Sciatic nerve (tissue), 2 donors: ENCODE measurements around the gene CNTN5. TPM values are rescaled to one million over a fixed set of nuclear protein-coding genes. Genes with fewer than 3 reads are reported as not detected.

ENCODE experiments used
- ATAC-seq: fragments of 200-7000 bp; cut with Tn5 transposase; one replicate; pipeline ENCODE4 v1.9.1; 2020; ENCODE audit warnings: mild to moderate bottlenecking, moderate library complexity
- DNase-seq: peaks from one replicate; pipeline ENCODE4 v3.0.0-alpha.2; 2020; ENCODE audit warnings: low spot score
- intact Hi-C: fragments of 100-400 bp; cut with DNase I; formaldehyde crosslinking; loops from one replicate; pipeline ENCODE4 v1.14.2; 2022
- total RNA-seq: library from RNA; stranded (reverse); fragmentation: NEBNext Ultra II Directional; extraction: Animal tissue kit (Norgen Biotek cat#: 25700); gene quantifications from one replicate; pipeline ENCODE4 v1.2.1, GENCODE V29; 2021
- donor health status: DM: no; HTN: no; CAD: no.
- donor health status: DM: no; HTN: no; CAD: no.

Gene CNTN5
- total RNA-seq, 1 donor from 2014 or later, result not detected

DNA sequence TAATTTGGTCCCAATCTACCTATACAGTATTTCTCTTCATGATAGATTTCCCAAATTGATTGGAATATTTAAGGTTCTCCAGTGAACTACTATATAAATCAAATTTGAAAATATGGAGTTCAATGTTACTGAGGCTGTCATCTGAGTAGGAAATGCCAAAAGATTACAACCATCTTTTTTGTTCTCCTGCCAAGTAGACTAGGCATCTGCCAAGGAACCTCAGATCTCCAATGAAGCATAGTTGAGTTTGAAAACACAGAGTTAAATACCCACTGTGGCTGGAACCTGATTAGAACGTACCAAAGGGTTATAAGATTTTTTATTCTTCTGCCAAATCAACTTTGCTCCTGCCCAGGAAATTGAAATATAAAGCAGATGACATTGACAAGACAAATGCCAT lies 330.9 kb downstream of the CNTN5 start:
- intact Hi-C loops, result no loop called here
- ATAC-seq, result no peak

DNA sequence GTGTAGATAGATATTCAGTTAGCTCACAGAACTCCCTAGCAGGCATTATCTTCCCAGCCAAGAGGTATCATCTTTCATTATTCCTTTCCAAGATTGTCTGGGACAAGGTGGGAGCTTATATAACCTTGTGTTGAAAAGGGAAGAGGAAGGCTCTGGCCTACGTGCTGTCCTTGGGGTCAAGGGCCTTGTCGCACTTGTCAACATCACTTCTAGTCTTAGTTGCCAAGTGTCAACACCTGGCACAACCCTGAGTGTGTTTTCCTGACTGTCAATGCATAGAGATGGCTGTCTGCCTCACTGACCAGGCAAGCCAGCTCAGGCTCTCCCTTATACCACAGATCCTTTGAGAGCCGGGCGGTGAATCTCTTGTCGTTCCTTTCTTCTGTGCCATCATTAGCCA lies 331.9 kb downstream of the CNTN5 start:
- intact Hi-C loops, result no loop called here
- no peak for ATAC-seq
- no peak for DNase-seq

More for the DNA sequence above, 330.9 kb downstream of the CNTN5 start:
- DNase-seq, result no peak

DNA sequence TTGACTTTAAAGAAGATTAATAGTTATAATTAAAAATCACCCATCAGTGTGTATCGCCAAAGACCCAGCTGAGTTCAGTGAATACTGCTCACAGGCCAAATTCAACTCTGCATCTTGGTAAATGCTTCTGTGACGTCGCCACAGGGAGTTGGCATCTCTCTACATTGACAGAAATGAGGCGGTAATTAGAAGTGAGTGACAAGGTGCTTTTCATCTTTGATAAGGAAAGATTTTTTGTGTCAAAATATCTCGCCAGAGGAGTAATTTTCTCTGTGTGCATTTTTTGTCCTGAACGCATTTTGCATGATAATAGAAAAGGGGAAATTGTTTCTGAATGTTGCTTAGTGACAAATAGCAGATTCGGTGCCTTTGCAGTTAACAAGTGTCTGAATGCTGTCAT lies 345.8 kb downstream of the CNTN5 start:
- DNase-seq, result no peak
- no peak for ATAC-seq
- intact Hi-C loops, result no loop called here

DNA sequence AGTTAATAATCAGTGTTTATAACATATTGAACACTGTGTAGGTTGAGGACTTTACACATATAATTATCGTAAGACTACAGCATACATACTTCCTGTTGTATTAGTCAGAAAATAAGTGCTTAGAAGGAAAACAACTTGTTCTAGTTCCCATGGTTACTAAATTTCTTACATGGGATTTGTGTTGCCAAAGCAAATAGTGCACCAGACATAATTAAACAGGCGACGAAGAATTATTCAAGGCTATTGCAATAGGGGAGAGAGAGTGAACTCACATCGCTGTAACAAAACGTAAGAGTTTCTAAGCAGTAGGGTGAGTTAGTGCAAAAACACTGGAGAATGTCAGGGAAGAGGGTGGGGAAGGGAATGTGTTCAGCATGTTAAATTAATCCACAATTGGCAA lies 347.8 kb downstream of the CNTN5 start:
- DNase-seq, result no peak
- intact Hi-C loops, result no loop called here

DNA sequence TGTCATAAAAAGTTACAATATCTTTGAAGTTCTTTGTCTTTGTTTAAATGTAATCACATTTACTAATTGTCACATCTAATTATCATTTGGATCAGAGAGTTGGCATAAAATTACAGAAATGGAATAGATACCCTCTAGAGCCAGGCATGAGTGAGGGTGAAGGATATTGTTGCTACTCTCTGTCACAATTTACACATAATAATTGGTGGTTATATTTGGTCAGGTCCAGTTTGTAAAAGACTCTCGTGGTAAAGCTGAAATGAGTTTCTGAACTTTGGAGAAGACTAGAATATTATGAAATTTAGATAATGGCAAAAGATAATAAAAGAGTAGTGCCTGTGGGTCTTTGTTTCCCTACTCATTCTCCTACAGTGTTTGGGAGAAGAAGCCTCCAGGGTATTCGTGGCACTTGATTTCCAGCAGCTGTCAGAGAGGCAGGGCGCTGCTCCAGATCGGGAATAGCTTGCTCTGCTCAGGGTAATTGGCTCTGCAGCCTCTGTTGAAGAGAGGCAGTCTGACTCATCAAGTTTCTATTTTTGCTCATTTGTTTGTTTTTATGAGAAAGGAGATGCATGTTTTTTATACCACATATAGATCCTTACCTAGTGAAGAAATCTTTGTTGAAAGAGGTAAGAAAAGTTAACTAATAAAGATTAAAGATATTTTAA lies 349.9 kb downstream of the CNTN5 start:
- ATAC-seq (no peak), DNase-seq (no peak)
- intact Hi-C loops, result no loop called here

More for the DNA sequence above, 347.8 kb downstream of the CNTN5 start:
- ATAC-seq, result no peak

DNA sequence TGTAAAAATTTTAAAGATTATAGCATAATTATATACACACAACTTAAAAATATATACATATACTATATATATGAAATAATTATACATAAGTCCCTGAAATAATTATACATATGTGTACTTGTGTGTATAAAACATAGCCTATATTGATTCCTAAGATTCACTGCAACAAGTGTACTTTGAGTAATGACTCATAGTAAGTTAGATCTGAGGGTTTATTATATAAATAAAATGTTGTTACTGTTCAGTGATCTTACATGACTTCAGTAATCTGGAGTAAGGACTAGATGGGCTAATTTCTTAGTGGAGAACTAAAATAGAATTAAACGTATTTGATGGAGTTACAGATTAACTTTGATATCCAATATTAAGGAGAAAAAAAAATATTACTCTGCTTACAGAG lies 350.5 kb downstream of the CNTN5 start:
- intact Hi-C loops, result no loop called here
- DNase-seq (no peak), ATAC-seq (no peak)

DNA sequence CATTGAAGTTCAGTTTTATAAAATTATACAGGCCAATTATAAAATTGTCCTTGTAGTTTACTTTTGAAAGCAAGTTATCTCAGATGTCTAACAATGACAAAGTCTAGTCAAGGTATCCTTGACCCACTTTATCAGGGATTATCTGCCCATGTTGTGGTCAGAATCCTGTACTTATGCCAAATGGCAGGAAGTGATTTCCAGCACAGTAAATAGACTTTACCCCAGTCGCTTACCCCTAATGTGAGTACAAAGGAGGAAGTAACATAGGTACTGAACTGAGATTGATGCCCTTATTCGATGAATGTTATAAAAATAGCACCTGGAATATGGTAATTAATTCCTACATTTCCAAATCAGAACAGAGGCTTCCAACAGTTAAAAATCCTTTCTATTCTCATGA lies 355.7 kb downstream of the CNTN5 start:
- ATAC-seq (no peak), DNase-seq (no peak)
- intact Hi-C loops, result no loop called here

DNA sequence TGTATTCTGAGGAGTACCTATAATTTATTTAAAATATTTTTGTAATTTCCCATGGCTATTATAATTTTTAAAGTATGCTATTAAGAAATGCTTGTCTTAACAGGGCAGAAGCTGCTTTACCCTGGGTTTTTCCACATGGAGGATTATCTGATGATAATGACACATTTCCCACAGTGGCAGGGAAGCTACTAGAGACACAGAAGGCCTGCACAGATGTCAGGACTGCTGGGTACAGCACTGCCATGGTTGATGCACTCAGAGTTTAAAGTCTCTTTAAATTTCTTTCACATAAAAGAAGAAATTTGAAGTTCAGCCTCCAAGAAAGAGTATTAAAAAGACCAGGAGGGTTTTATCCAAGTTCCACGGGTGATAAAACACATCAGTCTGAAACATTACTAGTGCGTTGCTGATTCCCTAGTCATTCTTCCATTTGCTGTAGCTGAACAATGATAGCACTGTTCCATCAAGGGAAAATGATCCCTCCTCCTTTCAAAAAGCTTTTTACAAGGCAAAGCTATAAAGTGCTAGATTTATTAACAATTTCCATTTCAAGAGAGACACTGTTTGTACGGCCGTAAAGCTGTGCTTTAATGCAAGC lies 363.0 kb downstream of the CNTN5 start:
- DNase-seq, result no peak
- ATAC-seq, result no peak
- intact Hi-C loops, result no loop called here

DNA sequence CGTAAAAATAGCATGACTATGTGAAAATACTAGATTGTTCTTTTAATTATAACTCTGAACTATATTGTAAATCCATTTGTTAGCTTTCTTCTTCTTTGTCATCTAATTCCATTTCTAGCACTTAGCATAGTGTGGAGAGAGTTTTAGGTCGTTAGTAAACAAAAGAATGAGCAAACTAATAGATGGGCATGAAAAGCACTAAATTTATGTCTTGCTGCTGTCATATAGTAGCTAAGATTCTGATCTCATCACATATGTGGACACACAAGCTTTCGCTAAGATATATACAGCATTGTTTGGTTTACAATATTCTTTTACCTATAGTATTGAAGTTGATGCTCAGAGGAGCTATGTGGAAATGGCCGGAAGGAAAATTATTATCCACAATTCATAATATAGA lies 370.5 kb downstream of the CNTN5 start:
- intact Hi-C loops, result no loop called here
- DNase-seq, result no peak
- no peak for ATAC-seq

DNA sequence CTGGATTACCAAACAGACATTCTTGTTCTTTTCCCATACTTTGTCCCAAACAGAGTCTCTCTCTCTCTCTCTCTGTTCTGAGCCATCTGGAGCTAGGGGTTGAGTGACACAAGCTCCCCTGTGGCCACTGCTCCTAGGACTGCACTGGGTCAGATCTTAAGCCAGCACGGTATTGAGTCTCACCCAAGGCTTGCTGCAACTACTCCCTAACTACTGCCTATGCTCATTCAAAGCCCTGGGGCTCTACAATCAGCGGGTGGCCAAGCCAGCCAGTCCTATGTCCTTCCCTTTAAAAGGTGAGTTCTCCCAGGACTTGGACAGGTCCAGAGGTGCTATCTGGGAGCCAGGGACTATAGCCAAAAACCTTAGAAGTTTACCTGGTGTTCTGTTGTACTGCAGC lies 385.6 kb downstream of the CNTN5 start:
- peak; percentile 30 for ATAC-seq
- DNase-seq, result no peak

DNA sequence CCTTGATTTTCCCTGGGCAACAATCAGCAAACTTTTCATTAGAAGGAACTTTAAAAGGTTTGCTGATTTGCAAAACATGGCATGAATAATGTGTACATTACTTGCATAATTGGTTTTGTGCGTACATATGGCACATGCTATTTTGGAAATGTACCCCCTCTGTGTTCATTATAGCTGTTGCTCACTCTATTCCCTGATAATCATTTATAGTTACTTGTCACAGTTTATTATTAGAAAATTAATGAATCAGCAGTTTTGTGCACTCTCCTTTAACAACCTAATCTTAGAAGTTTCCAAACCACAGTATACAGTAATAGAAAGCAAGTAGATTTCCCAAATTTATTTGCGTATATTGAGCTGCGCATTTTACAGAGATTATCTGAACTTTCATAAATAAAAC lies 389.9 kb downstream of the CNTN5 start:
- ATAC-seq (no peak), DNase-seq (no peak)
- intact Hi-C loops, result no loop called here

More for the DNA sequence above, 385.6 kb downstream of the CNTN5 start:
- intact Hi-C loops, result loop anchor here (10.0 kb wide), 1 partner anchor 1908 kb away; no protein-coding TSS in a partner anchor

DNA sequence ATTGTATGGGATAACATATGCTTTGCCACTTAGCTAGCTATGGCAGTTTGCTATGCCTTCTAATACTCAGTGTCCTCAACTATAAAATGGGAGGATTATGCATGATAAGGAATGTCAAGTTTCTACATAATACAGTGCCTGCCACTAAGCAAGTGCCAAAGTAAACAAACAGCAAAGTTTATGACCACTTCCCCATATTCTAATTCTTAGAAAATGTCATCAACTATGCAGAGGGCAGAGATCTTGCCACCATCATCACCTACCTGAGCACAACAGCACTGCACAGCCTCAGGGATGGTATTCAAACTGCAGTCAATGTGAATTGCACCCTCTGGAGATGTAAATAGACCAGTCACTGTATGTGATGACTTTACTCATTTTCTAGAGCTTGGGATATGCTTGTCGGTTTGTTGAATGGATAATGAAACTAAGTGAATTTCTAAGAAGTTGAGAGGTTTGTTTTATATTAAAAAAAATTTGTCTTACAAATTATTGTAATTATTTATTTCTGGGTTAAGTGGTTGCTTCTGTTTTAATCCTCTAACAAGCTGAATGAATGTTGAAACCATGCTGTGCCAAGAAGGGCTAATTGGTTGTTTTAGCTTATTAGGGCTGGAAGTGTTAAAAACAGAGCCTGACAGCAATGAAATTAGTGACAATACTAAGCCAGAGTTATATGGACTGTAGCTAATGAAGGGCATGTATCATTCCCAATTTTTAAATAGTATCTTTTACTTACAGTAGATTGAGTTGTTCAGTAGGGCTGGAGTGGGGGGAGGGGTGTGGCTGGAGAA lies 398.4 kb downstream of the CNTN5 start:
- ATAC-seq (no peak), DNase-seq (no peak)
- intact Hi-C loops, result no loop called here

DNA sequence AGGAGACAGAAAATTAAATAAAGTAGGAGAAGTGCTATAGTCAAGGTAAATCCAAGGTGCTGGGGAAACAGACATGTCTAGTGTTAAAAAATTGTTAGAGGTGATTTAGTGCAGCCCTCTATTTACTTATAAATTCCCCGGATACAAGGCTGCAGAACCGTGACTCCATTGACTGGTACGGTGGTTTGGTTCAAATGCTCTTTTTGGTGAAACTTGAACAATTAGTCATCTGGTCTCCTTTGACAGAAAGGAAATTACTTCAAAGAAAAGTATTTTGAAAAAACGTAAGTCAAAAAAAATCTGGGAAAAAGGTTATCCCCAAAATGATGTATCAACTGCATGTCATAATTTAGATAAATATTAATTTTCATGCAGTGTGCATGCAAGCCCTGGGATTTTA lies 399.2 kb downstream of the CNTN5 start:
- intact Hi-C loops, result no loop called here
- ATAC-seq, result no peak

DNA sequence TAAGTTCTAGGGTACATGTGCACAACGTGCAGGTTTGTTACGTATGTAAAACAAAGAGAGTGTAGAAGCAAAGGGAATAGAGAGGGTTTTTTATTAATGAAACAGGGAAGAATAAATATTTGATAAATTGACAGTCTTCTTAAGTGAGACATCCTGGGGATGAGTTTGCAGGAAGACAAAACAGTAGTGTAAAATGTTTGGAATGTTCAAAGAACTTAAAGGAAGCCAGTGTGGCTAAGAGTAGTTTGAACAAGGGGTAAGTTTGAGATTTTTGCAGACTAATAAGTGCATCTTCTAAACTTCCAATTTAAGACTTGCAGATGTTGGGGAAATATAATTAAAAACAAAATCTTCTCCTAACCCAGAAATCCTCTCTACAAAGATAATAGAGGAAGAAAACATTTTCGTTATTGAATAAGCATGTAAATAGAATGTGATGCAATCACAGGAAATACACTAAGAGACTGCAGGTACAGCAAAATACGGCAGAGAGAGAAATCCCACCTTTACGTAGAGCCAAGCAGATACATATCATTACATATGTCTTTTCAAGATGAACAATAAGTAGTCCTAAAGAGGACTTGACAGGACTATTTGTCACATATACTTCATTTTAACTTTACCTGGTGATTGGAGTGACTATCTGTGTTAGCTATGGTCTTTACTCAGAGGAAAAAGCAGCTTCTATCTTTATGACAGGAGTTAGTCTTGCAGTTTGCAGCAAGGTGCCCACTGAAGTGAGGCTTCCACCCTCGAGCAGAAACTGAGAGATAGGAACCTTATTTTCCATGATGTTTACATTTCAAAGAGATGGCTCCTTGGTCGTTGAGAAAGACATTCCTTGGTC lies 402.1 kb downstream of the CNTN5 start:
- intact Hi-C loops, result no loop called here
- no peak for DNase-seq
- no peak for ATAC-seq

More for the DNA sequence above, 399.2 kb downstream of the CNTN5 start:
- DNase-seq, result no peak

DNA sequence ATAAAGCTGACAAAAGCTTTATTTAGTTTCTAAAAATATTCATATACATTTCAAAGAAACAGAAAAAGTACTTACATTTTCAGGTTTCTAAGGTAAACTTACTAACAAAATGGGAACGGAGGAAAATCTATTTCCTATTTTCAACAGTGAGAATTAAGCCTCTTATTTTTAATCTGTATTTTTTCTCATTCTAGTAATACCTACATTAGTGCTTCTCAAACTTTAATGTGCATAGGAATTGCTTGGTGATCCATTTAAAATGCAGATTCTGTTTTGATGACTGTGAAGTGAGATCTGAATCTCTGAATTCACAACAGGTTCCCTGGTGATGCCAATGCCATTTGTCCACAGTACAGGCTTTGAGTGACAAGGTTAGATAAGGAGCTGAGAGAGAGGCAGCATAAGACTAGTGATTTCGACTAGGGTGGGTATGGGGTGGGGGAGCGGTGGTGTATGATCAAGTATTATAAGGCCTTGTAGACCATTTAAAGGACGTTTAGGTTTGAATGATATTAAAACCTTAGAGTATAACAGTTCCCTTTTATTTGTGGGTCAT lies 402.8 kb downstream of the CNTN5 start:
- DNase-seq (no peak), ATAC-seq (no peak)
- intact Hi-C loops, result no loop called here

DNA sequence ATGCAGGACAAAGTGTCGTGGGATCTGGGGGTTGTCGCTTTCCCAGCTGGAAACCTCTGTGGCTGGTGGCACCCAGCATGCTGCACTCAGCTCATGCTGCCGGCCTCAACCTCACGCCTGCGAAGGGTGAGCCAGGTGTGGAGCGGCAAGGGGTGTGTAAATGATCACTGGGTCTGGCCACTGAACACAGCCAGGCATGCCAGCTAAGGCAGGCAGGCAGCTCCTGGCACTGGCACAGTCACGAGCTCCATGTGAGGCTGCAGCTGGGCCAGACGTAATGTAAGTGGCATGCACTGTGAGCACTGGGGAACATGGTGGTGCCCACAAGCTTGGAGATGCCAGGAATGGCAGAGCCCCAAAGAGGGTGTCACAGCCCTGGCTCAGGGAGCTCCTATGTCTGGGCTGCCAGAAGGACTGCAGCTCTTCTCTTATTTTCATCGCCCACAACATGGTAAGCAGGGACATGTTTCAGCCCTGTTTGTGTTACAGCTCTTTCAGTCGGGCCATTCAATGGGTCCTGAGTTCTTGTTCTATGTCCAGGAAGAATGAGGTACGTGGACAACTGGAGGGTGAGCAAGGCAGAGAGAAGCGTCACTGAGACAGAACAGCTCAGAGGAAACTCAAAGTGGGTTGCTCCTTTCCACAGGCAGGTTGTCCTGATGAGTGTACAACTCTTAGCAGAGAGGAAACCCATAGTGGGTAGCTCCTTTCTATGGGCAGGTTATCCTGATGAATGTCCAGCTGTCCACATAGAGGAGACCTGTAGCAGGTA lies 403.8 kb downstream of the CNTN5 start:
- intact Hi-C loops, result no loop called here
- ATAC-seq (peak; percentile 22), DNase-seq (no peak)

DNA sequence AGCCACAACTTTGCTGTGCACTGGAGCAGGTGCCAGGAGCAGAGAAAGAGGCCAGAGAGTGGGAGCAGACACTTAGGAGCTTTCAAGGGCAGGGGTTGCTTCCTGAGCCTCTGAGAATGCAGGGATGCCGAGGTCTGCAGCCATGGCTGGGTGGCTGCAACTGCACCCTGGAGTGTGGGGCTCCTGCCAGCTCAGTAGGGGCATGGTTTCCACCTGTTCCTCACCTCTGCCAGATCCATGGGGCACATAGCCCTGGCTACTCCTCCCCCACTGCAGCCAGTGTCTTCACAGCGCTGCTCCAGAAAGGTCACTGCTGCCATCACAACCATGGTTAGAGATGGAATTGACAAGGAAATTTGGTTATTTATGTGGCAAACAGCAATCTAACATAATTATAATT lies 404.8 kb downstream of the CNTN5 start:
- intact Hi-C loops, result no loop called here
- DNase-seq (no peak), ATAC-seq (no peak)

DNA sequence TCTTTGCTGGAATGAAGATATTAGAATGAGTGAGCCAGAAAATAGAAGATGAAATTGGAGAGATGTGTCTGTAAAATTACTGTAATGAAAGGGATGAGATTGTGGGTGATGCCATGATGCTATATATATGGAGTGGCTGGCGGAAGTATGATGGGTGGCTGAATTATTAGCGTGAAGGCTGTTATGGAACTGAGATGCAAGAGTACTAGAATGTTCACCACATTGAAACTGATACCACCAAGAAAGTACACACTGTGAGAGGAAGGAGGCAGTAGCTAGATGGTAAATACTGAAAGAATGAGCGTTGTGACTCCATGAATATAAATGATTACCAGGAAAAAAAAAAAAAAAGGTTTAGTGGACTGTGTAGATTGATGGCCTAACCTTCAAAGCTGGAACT lies 411.9 kb downstream of the CNTN5 start:
- ATAC-seq, result no peak
- intact Hi-C loops, result no loop called here

More for the DNA sequence above, 411.9 kb downstream of the CNTN5 start:
- DNase-seq, result no peak
